B cell (primary cell): ENCODE results near the gene KRTAP4-7. TPM values are rescaled to one million over a fixed set of nuclear protein-coding genes. Genes with fewer than 3 reads are reported as not detected.

Experiments used
- ATAC-seq: fragments of 200-7000 bp; cut with Tn5 transposase; one replicate; pipeline ENCODE4 v1.10.0; 2021; ENCODE audit warnings: low read depth, mild to moderate bottlenecking, moderate number of reproducible peaks, moderate library complexity
- CTCF ChIA-PET: fragments of 350-600 bp; sonication (Branson Sonifier 250); formaldehyde crosslinking; loops from one replicate; lab custom pipeline; 2021; ENCODE audit warnings: antibody characterized with exemption, inconsistent platforms; lab: Charles Lee
- POLR2A ChIA-PET: fragments of 350-600 bp; sonication (Branson Sonifier 250); formaldehyde crosslinking; loops from one replicate; lab custom pipeline; 2021; ENCODE audit warnings: antibody characterized with exemption; lab: Charles Lee
- DNase-seq: peaks from one replicate; pipeline ENCODE4 v3.0.0; 2013
- H2AFZ ChIP-seq: 2 replicates; pipeline ENCODE4 v1.6.1; 2012; ENCODE audit warnings: mild to moderate bottlenecking, low read depth, low read length; ENCODE audit not compliant: insufficient read depth, poor library complexity, severe bottlenecking
- H3K27ac ChIP-seq, 2 donors: 1 replicate in 1 of 2; 2 replicates in 1 of 2; pipeline ENCODE4 v1.5.1; 2012 to 2013; ENCODE audit warnings: low read length in 2 of 2, mild to moderate bottlenecking in 2 of 2, moderate library complexity in 1 of 2
- H3K27me3 ChIP-seq, 4 experiments: fragments of 200-600 bp in 1 of 4; sonication (generic) in 1 of 4; replicated peaks in 1 of 4; 1 replicate in 2 of 4; 2 replicates in 2 of 4; pipeline versions ENCODE4 v1.6.1 to v1.7.0; 2013 to 2016; ENCODE audit warnings: low read length in 3 of 4, mild to moderate bottlenecking in 2 of 4, mixed read lengths in 1 of 4, moderate library complexity in 1 of 4; ENCODE audit not compliant: insufficient read depth in 4 of 4, control insufficient read depth in 3 of 4; ENCODE audit errors: control extremely low read depth in 1 of 4
- H3K36me3 ChIP-seq, 2 experiments: replicated peaks in 1 of 2; 1 replicate in 1 of 2; 2 replicates in 1 of 2; pipeline versions ENCODE4 v1.6.1 to v1.7.1; 2013; ENCODE audit warnings: low read length in 1 of 2; ENCODE audit not compliant: insufficient read depth in 2 of 2, control insufficient read depth in 1 of 2; ENCODE audit errors: control extremely low read depth in 1 of 2, extremely low read depth in 1 of 2
- H3K4me1 ChIP-seq, 2 donors: fragments of 200-600 bp in 1 of 2; sonication (generic) in 1 of 2; 1 replicate in 1 of 2; 2 replicates in 1 of 2; pipeline versions ENCODE4 v1.5.1 to v1.6.1; 2013 to 2017; ENCODE audit warnings: low read length in 2 of 2; ENCODE audit not compliant: control insufficient read depth in 2 of 2, insufficient read depth in 2 of 2
- H3K4me2 ChIP-seq: replicated peaks from 2 replicates; pipeline ENCODE3; 2012; ENCODE audit warnings: mild to moderate bottlenecking, low read depth, low read length; ENCODE audit not compliant: poor library complexity, severe bottlenecking
- H3K4me3 ChIP-seq, 5 experiments: fragments of 200-600 bp in 1 of 5; sonication (generic) in 1 of 5; 1 replicate in 3 of 5; 2 replicates in 2 of 5; pipeline versions ENCODE4 v1.5.1 to v1.7.0; 2011 to 2016; ENCODE audit warnings: low read length in 4 of 5, mild to moderate bottlenecking in 4 of 5, low read depth in 2 of 5, control low read depth in 1 of 5, moderate library complexity in 1 of 5; ENCODE audit not compliant: insufficient read depth in 1 of 5; ENCODE audit errors: control extremely low read depth in 1 of 5, extremely low read depth in 1 of 5
- H3K79me2 ChIP-seq: fragments of 200-600 bp; sonication (generic); one replicate; pipeline ENCODE4 v1.6.0; 2016; ENCODE audit warnings: low read length; ENCODE audit not compliant: control insufficient read depth, insufficient read depth
- H3K9ac ChIP-seq: fragments of 200-600 bp; sonication (generic); 2 replicates; pipeline ENCODE4 v1.6.1; 2017; ENCODE audit warnings: mild to moderate bottlenecking, low read length, moderate library complexity
- H3K9me3 ChIP-seq, 3 donors: one replicate each; pipeline versions ENCODE4 v1.6.1 to v1.7.1; 2013; ENCODE audit warnings: low read length in 2 of 3; ENCODE audit not compliant: control insufficient read depth in 2 of 3, insufficient read depth in 1 of 3; ENCODE audit errors: control extremely low read depth in 1 of 3
- H4K20me1 ChIP-seq: 2 replicates; pipeline ENCODE4 v1.6.0; 2012; ENCODE audit warnings: mild to moderate bottlenecking, low read length; ENCODE audit not compliant: insufficient read depth, control insufficient read depth, poor library complexity, severe bottlenecking
- H3K27ac Mint-ChIP-seq: one replicate; pipeline ENCODE4 v1.8.0; 2021; ENCODE audit warnings: mixed read lengths
- H3K27me3 Mint-ChIP-seq: one replicate; pipeline ENCODE4 v1.8.0; 2021; ENCODE audit warnings: mixed read lengths
- H3K4me1 Mint-ChIP-seq: one replicate; pipeline ENCODE4 v1.8.0; 2021; ENCODE audit warnings: mixed read lengths
- H3K4me3 Mint-ChIP-seq: one replicate; pipeline ENCODE4 v1.8.0; 2021; ENCODE audit warnings: mixed read lengths
- H3K9me3 Mint-ChIP-seq: one replicate; pipeline ENCODE4 v1.8.0; 2022; ENCODE audit warnings: mixed read lengths; ENCODE audit not compliant: insufficient read depth
- CTCF ChIP-seq: fragments of 200-600 bp; IDR thresholded peaks from one replicate; pipeline ENCODE4 v1.8.0; 2022; ENCODE audit warnings: antibody characterized with exemption, mild to moderate bottlenecking
- EZH2 ChIP-seq: IDR thresholded peaks from 2 replicates; pipeline ENCODE4 v1.6.1; 2012; ENCODE audit warnings: borderline replicate concordance, low read depth, mild to moderate bottlenecking, moderate library complexity, low read length; ENCODE audit not compliant: insufficient read depth, poor library complexity, severe bottlenecking
- WGBS: methylation state at CpG from one replicate; pipeline ENCODE4 v1.1.5; 2013; ENCODE audit warnings: missing lambda C conversion rate; ENCODE audit not compliant: insufficient coverage; 5-methylcytosine and 5-hydroxymethylcytosine counted together
- intact Hi-C: fragments of 100-400 bp; cut with micrococcal nuclease; formaldehyde crosslinking; loops from one replicate; pipeline ENCODE4 v1.10.0; 2022
- polyA plus RNA-seq: library from polyadenylated mRNA; depleted of rRNA; stranded (reverse); fragments of >200 nt; gene quantifications from 2 replicates; pipeline ENCODE4 v1.2.3, GENCODE V29; 2012
- total RNA-seq, 2 donors: library from RNA; stranded (reverse); fragments of 120-200 nt in 1 of 2; gene quantifications; 1 replicate in 1 of 2; 2 replicates in 1 of 2; pipeline versions ENCODE4 v1.2.3 to v1.2.4, GENCODE V29; 2013 to 2022

The KRTAP4-7 gene
- total and polyA plus RNA-seq, 2 donors (not counting 1 experiment from before 2014, with no cell fraction given) = not detected

GRCh38 chr17:41073676-41074075, 10.3 kb upstream of the KRTAP4-7 start:
- Histone ChIP-seq H3K9me3 (no peaks in the 10 kb centered on the region), H3K9ac (no peak overlapping the region), H3K27me3 (peaks cover 0 to 3% (median 0%) of the 10 kb centered on the region in 4 experiments), H3K27ac (no peak overlapping the region), H3K4me1 (no peaks in the 10 kb centered on the region), H3K36me3 (no peaks in the 10 kb centered on the region), H3K4me3 (no peak overlapping the region), H4K20me1 (no peaks in the 10 kb centered on the region), H3K4me2 (no peak overlapping the region), H3K79me2 (no peaks in the 10 kb centered on the region), H2AFZ (no peak overlapping the region)
- peaks cover 29% of the 10 kb centered on the region for H3K27me3 Mint-ChIP-seq
- no peaks in the 10 kb centered on the region for H3K4me1 Mint-ChIP-seq
- POLR2A ChIA-PET = no interaction called here
- no CpG with 5 or more reads among the region's 2 CpGs for WGBS
- H3K4me3 Mint-ChIP-seq = no peak overlapping the region
- no peak overlapping the region for H3K27ac Mint-ChIP-seq
- DNase-seq (no peak), ATAC-seq (no peak)
- TF ChIP-seq CTCF (no peak), EZH2 (no peak)
- intact Hi-C loops = no loop called here
- CTCF ChIA-PET = no interaction called here
- no peaks in the 10 kb centered on the region for H3K9me3 Mint-ChIP-seq

- POLR2A ChIA-PET = no interaction called here
- intact Hi-C loops = no loop called here
- no peak for DNase-seq
- Histone ChIP-seq H3K4me1 (no peaks in the 10 kb centered on the region), H3K27ac (no peak overlapping the region), H3K27me3 (peaks cover 0 to 3% (median 0%) of the 10 kb centered on the region in 4 experiments), H3K4me2 (no peak overlapping the region), H2AFZ (no peak overlapping the region), H4K20me1 (no peaks in the 10 kb centered on the region), H3K4me3 (no peak overlapping the region), H3K79me2 (no peaks in the 10 kb centered on the region), H3K9ac (no peak overlapping the region), H3K36me3 (no peaks in the 10 kb centered on the region), H3K9me3 (no peaks in the 10 kb centered on the region)
- CTCF ChIA-PET = no interaction called here
- no peak for ATAC-seq
- Mint-ChIP-seq H3K9me3 (no peaks in the 10 kb centered on the region), H3K27me3 (peaks cover 27% of the 10 kb centered on the region), H3K4me1 (no peaks in the 10 kb centered on the region), H3K27ac (no peak overlapping the region), H3K4me3 (no peak overlapping the region)
- TF ChIP-seq CTCF (no peak), EZH2 (no peak)
These were observed 7.2 kb upstream of the KRTAP4-7 start for GRCh38 chr17:41076788-41077187.
